ENCODE results near the gene MINDY4.

The MINDY4 gene

DNA sequence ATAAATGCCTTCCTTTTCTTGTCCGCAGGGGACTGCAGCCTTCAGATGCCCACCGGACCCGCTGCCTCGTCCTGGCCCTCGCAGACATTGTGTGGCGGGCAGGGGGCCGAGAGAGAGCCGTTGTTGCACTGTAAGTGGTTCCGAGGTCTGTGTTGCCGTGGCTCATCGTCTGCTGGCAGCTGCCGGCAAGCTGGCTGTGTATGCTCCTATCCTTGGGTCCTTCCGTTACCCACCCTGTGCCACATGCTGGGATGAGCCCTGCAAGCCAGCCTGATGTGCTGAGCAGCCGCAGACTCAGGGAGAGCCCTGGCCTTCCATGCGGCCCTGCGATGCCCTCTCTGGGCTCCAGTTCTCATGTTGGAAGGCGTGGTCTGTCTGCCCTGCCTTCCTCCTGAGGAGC lies 79.2 kb downstream of the MINDY4 start:
- no peak overlapping the region for H3K4me3 ChIP-seq (replicated peaks in 1 of 2; ENCODE audit: low read depth in 2 of 2, low read length in 2 of 2)
- no peak for DNase-seq (ENCODE audit: low read depth in 2 of 2)
- TF ChIP-seq, protein P1, sequence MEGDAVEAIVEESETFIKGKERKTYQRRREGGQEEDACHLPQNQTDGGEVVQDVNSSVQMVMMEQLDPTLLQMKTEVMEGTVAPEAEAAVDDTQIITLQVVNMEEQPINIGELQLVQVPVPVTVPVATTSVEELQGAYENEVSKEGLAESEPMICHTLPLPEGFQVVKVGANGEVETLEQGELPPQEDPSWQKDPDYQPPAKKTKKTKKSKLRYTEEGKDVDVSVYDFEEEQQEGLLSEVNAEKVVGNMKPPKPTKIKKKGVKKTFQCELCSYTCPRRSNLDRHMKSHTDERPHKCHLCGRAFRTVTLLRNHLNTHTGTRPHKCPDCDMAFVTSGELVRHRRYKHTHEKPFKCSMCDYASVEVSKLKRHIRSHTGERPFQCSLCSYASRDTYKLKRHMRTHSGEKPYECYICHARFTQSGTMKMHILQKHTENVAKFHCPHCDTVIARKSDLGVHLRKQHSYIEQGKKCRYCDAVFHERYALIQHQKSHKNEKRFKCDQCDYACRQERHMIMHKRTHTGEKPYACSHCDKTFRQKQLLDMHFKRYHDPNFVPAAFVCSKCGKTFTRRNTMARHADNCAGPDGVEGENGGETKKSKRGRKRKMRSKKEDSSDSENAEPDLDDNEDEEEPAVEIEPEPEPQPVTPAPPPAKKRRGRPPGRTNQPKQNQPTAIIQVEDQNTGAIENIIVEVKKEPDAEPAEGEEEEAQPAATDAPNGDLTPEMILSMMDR (IDR thresholded peaks at IDR 0.05; ENCODE audit: low read depth, low read length), result no peak

DNA sequence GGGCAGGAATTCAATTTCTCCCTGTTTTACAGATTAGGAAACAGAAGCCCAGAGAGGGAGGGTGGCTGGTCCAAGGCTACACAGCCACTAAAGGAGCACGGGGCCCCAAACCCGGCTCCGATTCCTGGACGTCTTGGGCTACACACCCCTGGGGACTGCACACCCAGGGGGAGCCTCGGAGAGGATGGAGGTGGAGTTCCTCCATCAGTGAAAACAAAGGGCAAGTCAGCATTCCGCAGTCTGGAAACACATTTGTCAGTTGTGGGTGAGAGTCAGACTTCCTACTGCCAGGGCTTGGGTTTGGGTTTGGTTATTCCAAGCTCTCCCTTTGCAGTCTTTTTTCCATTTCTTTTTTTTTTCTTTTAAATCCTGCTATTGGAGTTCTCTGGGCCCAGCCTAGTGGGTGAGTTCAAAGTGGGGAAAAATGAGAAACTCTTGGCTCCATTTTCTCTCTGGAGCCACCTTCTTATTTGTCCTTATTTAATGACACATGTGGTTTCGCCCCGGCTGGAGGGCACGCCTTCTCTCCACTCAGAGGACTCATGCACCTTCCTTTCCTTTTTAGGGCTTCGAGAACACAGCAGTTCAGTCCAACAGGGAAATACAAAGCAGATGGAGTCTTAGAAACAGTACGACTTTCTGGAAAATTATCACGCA lies 80.6 kb downstream of the MINDY4 start:
- TF ChIP-seq, protein P1 (IDR thresholded peaks at IDR 0.05; ENCODE audit: low read depth, low read length), result no peak
- H3K4me3 ChIP-seq (replicated peaks in 1 of 2; ENCODE audit: low read depth in 2 of 2, low read length in 2 of 2), result no peak overlapping the region
- no peak for DNase-seq (ENCODE audit: low read depth in 2 of 2)

DNA sequence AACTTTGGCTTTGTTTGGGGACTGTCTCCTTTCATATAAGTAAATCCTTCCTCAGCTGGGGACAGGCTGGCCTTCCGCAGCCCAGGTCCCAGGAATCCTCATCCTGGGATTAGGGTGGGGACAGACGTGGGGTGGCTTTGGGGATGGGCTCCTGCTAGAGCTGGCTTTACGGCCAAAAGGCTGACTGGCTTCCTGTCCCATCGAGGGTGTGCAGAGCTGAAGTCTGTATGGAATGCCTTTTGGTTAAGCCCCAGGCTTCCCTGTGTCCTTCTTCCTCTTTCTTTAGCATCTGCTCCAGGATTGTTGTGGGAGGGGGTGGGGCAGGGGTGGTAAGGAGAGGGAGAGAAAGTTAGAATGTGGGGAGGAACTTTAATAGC lies 81.1 kb downstream of the MINDY4 start:
- H3K4me3 ChIP-seq (replicated peaks in 1 of 2; ENCODE audit: low read depth in 2 of 2, low read length in 2 of 2), result no peak overlapping the region
- DNase-seq (ENCODE audit: low read depth in 2 of 2), result no peak
- TF ChIP-seq, protein P1 (IDR thresholded peaks at IDR 0.05; ENCODE audit: low read depth, low read length), result no peak

DNA sequence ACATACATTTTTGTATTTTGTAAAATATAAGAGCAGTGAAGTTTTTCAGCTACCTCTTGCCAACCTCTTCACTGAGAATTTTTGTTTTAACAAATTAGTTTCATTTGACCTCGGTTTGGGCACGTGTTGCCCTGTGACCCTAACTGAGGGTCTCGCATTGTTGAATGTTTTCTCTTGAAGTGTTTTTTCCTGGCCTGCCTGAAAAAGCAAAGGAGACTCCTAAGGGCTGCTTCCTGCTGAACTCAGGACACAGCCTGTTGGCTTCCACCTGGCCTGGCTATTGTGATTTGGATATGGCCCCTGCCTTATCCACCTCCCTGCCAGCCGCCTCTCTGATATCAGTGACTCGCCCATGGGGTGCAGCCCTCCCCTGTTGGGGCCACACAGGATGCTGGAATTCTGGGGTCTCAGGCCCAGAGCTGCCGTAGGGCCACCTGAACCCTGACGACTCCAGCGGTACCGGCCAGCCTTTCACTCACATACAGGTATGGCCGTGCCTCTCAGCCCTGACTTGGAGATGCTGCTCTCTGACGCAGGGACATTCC lies 81.6 kb downstream of the MINDY4 start:
- H3K4me3 ChIP-seq (replicated peaks in 1 of 2; ENCODE audit: low read depth in 2 of 2, low read length in 2 of 2), result no peak overlapping the region
- TF ChIP-seq, protein P1 (IDR thresholded peaks at IDR 0.05; ENCODE audit: low read depth, low read length), result no peak
- DNase-seq (ENCODE audit: low read depth in 2 of 2), result no peak

DNA sequence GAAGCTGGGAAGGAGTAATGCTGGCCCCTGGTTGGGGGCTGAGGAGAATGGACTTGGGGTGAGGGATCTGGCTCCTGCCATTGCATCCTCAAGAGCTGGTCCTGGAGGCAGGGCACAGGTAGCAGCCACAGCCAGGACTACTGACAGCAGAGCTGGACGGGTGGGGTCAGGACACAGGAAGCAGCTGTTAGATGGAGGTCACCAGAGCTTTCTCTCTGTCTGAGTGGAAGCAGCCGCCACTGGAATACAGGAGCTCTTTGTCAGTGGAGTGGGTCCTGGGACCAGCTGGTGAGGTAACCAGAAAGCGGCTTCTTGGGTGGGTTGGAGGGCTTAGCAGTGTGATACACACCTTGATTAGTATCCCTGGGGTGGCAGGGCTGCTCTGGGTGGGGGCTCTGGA lies 82.4 kb downstream of the MINDY4 start:
- no peak overlapping the region for H3K4me3 ChIP-seq (replicated peaks in 1 of 2; ENCODE audit: low read depth in 2 of 2, low read length in 2 of 2)
- no peak for DNase-seq (ENCODE audit: low read depth in 2 of 2)
- TF ChIP-seq, protein P1 (IDR thresholded peaks at IDR 0.05; ENCODE audit: low read depth, low read length), result no peak

DNA sequence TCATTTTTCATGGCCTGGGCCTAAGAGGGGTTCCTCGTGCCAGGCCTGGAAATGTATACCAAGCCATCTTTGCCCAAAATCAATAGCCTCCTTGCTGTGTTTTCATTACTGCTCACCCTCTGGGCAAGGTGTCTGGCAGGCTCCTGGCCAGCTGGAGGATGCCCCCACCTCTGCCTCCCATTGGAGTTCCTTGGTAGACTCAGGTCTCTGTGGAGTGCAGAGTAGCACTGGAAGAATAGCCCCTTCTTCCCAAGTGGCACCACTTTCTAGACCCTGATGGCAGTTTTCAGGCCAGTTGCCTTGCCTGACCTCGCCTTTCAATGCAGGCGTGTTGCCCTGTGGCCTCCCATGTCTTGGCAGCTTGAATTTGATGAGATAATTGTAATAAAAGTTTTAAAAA lies 84.7 kb downstream of the MINDY4 start:
- TF ChIP-seq, protein P1 (IDR thresholded peaks at IDR 0.05; ENCODE audit: low read depth, low read length), result no peak
- no peak overlapping the region for H3K4me3 ChIP-seq (replicated peaks in 1 of 2; ENCODE audit: low read depth in 2 of 2, low read length in 2 of 2)
- no peak for DNase-seq (ENCODE audit: low read depth in 2 of 2)

DNA sequence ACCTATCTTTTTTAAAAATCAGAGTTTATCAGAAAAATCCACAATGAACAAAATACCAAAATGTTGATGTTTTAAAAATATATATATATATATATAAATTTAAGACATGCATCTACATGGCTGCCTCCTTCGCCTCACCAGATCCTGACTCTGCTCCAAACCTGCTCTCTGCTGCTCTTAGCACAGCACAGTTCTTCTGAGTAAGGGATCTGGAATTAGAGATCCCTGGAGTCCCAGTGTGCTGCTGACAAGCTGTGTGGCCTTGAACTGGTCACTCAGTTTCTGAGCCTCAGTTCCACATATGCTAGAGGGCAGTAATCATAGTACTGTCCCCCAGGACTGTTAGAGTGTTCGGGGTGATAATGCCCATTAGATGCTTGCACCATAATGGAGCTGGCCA lies 87.4 kb downstream of the MINDY4 start:
- DNase-seq (ENCODE audit: low read depth in 2 of 2), result no peak
- TF ChIP-seq, protein P1 (IDR thresholded peaks at IDR 0.05; ENCODE audit: low read depth, low read length), result no peak
- H3K4me3 ChIP-seq (replicated peaks in 1 of 2; ENCODE audit: low read depth in 2 of 2, low read length in 2 of 2), result no peak overlapping the region

Measured in cardiac fibroblast (primary cell).